ENCODE results near the gene BFAR. TPM values are rescaled to one million over a fixed set of nuclear protein-coding genes. Genes with fewer than 3 reads are reported as not detected.
"Not testable (repeated sequence)": the region's sequence is repeated elsewhere in the genome, so short reads cannot be mapped to it uniquely, and the experiment has no call there.

Gene BFAR
- polyA plus RNA-seq, 12 donors, result 43.9 to 64.1 (median 54.2) TPM; not detected in 1

- no peak for DNase-seq
Observed at GRCh38 chr16:14681115-14681514, 48.4 kb downstream of the BFAR start.

- no peak for DNase-seq
Observed at GRCh38 chr16:14682121-14682520, 49.4 kb downstream of the BFAR start.

DNA sequence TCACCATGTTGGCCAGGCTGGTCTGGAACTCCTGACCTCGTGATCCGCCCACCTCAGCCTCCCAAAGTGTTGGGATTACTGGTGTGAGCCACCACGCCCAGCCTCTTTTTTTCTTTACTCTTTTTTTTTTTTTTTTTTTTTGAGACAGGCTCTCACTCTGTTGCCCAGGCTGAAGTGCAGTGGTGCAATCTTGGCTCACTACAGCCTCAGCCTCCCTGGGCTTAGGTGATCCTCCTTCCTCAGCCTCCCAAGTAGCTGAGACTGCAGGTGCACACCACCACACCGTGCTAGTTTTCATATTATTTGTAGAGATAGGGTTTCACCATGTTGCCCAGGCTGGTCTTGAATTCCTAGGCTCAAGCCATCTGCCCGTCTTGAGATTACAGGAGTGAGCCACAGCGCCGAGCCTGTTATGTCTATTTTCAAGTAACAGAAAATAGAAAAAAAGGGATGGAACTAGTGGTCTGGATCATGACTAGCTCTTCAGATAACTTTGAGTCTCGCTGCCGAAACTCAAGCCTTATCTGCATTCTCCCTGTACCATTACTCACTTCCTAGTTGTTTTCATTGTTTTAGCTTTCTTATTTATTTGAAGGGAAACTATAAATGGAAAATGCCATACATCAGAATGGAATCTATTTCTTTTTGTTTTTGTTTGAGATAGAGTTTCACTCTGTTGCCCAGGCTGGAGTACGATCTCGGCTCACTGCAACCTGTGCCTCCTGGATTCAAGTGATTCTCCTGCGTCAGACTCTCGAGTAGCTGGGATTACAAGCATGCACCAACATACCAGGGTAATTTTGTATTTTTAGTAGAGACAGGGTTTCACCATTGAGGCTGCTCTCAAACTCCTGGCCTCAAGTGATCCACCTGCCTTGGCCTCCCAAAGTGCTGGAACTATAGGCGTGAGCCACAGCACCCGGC, 53.4 kb downstream of the BFAR start:
- not testable (repeated sequence) for DNase-seq

- not testable (repeated sequence) for DNase-seq
Observed at GRCh38 chr16:14694129-14694528, 61.4 kb downstream of the BFAR start, which contains the start of gene PLA2G10. TSS of gene PLA2G10 (minus strand) at chr16:14694308. CDS start at chr16:14694229, 79 bp downstream.

GRCh38 chr16:14701859-14702258, 69.1 kb downstream of the BFAR start:
- not testable (repeated sequence) for DNase-seq

DNA sequence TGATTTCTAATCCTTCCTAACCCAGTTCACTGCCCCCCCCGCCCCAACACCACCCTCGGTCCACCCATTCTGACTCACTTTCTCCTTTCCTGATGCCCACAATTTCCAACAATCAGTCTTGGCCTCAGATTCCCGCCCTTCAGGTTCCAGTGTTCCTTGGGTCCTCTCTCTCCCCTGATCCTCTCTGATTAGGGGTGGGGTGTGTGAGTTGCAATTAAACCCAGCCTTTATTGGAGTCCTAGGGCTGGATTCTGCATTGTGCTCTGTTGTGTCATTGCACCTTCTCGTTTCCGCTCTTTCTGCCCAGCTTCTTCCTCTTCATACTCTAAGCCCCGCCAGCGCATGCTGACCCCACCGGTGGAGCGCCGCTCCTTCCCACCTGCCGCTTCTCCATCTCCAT, 69.9 kb downstream of the BFAR start:
- not testable (repeated sequence) for DNase-seq

DNA sequence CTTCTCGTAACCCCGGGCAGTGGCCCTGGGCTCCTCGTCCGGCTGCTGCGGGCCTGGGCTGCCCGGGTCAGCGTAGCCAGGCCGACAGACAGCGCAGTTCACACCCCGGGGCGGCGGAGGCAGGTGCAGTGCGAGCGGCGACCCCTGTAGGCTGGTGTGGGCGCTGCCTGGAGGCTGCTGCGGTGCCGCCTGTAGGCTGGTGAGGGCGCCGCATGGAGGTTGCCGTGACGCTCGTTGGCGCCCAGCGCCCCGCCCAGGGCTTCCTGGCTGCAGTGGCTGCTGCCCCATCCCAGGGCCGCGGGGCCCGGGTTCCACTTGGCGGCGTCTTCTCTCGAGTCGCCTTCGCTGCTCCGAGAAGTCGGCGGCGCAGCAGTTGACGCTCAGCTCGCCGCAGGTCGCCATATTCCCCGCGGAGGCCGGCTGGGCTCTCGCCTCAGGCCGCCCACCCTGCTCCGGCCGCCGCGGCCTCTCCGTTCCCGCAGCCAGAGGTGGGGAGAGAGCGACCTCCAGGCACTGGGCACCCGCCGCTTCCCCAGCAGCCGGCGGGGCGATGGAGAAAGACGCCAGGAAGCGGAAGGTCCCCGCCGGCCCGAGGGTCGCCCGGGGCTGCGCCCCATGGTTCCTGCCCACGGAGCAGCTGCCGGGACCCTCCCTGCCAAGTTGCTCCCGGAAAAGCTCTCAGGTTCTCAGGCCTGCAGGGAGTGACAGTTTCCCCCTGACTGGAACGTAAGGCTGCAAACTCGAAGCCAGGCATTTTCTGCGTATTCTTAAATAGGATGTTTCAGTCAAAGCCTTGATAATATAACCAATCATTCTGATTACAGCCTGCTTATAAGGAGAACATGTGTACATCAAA, 70.6 kb downstream of the BFAR start, which contains the start of gene NPIPA3:
Gene NPIPA3 (plus strand): TSS at position 256 of the 856 bp plus-strand sequence. CDS start 5,533 bp downstream, outside the sequence.
- DNase-seq, result not testable (repeated sequence)

Other genes starting within 250 kb of the BFAR start
- 10 to 100 TPM in 11 of 12 donors, not detected in 1; 15.0 to 35.4 (median 18.3) TPM for gene PARN, start 2.7 kb upstream of the BFAR start, polyA plus RNA-seq (ENCODE audit: insufficient read length in 12 of 12)
- under 1 TPM in 8 of 12 donors, not detected in 4; 0.35 to 0.81 (median 0.44) TPM for gene PLA2G10, start 61.4 kb downstream of the BFAR start, polyA plus RNA-seq (ENCODE audit: insufficient read length in 12 of 12)
- gene NPIPA3, start 70.5 kb downstream of the BFAR start, polyA plus RNA-seq (ENCODE audit: insufficient read length in 12 of 12), result 10 to 100 TPM in 3 of 12 donors, 1 to 10 TPM in 8, not detected in 1; 1.4 to 17.1 (median 7.5) TPM
- 1 to 10 TPM in 4 of 12 donors, not detected in 8; 2.6 to 5.8 (median 4.1) TPM for gene NPIPA2, start 109.6 kb downstream of the BFAR start, polyA plus RNA-seq (ENCODE audit: insufficient read length in 12 of 12)
- gene NOMO1, start 200.8 kb downstream of the BFAR start, polyA plus RNA-seq (ENCODE audit: insufficient read length in 12 of 12), result 10 to 100 TPM in 11 of 12 donors, not detected in 1; 48.2 to 91.7 (median 63.7) TPM

All from muscle of arm (tissue), 12 donors.